ENCODE results near the gene MRPS22. TPM values are rescaled to one million over a fixed set of nuclear protein-coding genes. Genes with fewer than 3 reads are reported as not detected.

The MRPS22 gene
- total and polyA plus RNA-seq, 8 donors = 14.7 to 29.0 (median 18.8) TPM

GRCh38 chr3:139353920-139354556 is 10.2 kb downstream of the MRPS22 start:
- WGBS, 2 donors = 45 to 58% methylated on average over 3 of the region's 3 CpGs
- DNase-seq = peak in 3 of 6 donors; percentile 40 to 51 (median 42)
- ATAC-seq = peak; percentile 76 to 93 (median 90)
- Histone ChIP-seq H3K9me3 (no peaks in the 10 kb centered on the region), H3K27ac (peak overlapping the region in 2 of 4 donors; percentile 19 to 53), H3K27me3 (no peaks in the 10 kb centered on the region), H3K36me3 (peaks cover 13 to 74% (median 39%) of the 10 kb centered on the region in 3 donors), H3K4me1 (peaks cover 0 to 21% (median 19%) of the 10 kb centered on the region in 3 donors), H3K4me3 (no peak overlapping the region)
- peak; percentile 24 to 65 (median 56) for TF ChIP-seq CTCF (IDR thresholded peaks at IDR 0.05)
- peak; percentile 41 for FAIRE-seq
- intact Hi-C loops (cut with DNase I) = no loop called here

- ATAC-seq = peak; percentile 36 to 75 (median 56)
- TF ChIP-seq CTCF (IDR thresholded peaks at IDR 0.05) = no peak
- Histone ChIP-seq H3K36me3 (peaks cover 13 to 75% (median 44%) of the 10 kb centered on the region in 3 donors), H3K9me3 (no peaks in the 10 kb centered on the region), H3K27ac (peak overlapping the region in 1 of 4 donors; percentile 53), H3K27me3 (no peaks in the 10 kb centered on the region), H3K4me1 (peaks cover 0 to 21% (median 19%) of the 10 kb centered on the region in 3 donors), H3K4me3 (no peak overlapping the region)
- peak in 2 of 6 donors; percentile 16 to 38 for DNase-seq
- WGBS, 2 donors = 39 to 48% methylated on average over 4 of the region's 4 CpGs
- intact Hi-C loops (cut with DNase I) = no loop called here
- FAIRE-seq = no peak
Observed at GRCh38 chr3:139354661-139355060, 10.8 kb downstream of the MRPS22 start.

GRCh38 chr3:139355476-139355875 is 11.7 kb downstream of the MRPS22 start:
- DNase-seq = peak in 2 of 6 donors; percentile 13 to 28
- FAIRE-seq = no peak
- ATAC-seq = peak; percentile 37 to 52 (median 41)
- Histone ChIP-seq H3K36me3 (peaks cover 9 to 75% (median 42%) of the 10 kb centered on the region in 3 donors), H3K27ac (peak overlapping the region in 2 of 4 donors; percentile 38 to 53), H3K9me3 (no peaks in the 10 kb centered on the region), H3K4me1 (peaks cover 0 to 21% (median 19%) of the 10 kb centered on the region in 3 donors), H3K4me3 (no peak overlapping the region), H3K27me3 (no peaks in the 10 kb centered on the region)
- intact Hi-C loops (cut with DNase I) = no loop called here
- WGBS, 2 donors = 41 to 42% methylated on average over 4 of the region's 4 CpGs
- TF ChIP-seq CTCF (IDR thresholded peaks at IDR 0.05) = no peak

- no peaks in the 10 kb centered on the region for H3K27me3 ChIP-seq
- H3K4me1 ChIP-seq = peaks cover 0 to 21% (median 19%) of the 10 kb centered on the region in 3 donors
- DNase-seq (no peak), ATAC-seq (no peak), FAIRE-seq (no peak)
- intact Hi-C loops (cut with DNase I) = no loop called here
- H3K36me3 ChIP-seq = peaks cover 9 to 74% (median 46%) of the 10 kb centered on the region in 3 donors
- TF ChIP-seq CTCF (IDR thresholded peaks at IDR 0.05) = no peak
- no peaks in the 10 kb centered on the region for H3K9me3 ChIP-seq
- 62 to 81% methylated on average over 1 of the region's 1 CpG for WGBS, 2 donors
- H3K27ac ChIP-seq = peak overlapping the region in 1 of 4 donors; percentile 38
- H3K4me3 ChIP-seq = no peak overlapping the region
Observed at GRCh38 chr3:139355891-139356290, 12.1 kb downstream of the MRPS22 start.

- Histone ChIP-seq H3K4me1 (peaks cover 0 to 21% (median 19%) of the 10 kb centered on the region in 3 donors), H3K27ac (no peak overlapping the region), H3K9me3 (no peaks in the 10 kb centered on the region), H3K27me3 (no peaks in the 10 kb centered on the region), H3K4me3 (no peak overlapping the region), H3K36me3 (peaks cover 9 to 73% (median 52%) of the 10 kb centered on the region in 3 donors)
- TF ChIP-seq CTCF (IDR thresholded peaks at IDR 0.05) = no peak
- DNase-seq (no peak), FAIRE-seq (no peak), ATAC-seq (no peak)
- 81 to 83% methylated on average over 4 of the region's 4 CpGs for WGBS, 2 donors
- intact Hi-C loops (cut with DNase I) = no loop called here
Observed at GRCh38 chr3:139357899-139358298, 14.1 kb downstream of the MRPS22 start.
